Mucosa of descending colon (tissue), 3 donors: Measurements from ENCODE around the gene EMILIN3. TPM values are rescaled to one million over a fixed set of nuclear protein-coding genes. Genes with fewer than 3 reads are reported as not detected.

Experiments used
- ATAC-seq: fragments of 200-7000 bp; cut with Tn5 transposase; one replicate; pipeline ENCODE4 v1.9.1; 2020; ENCODE audit warnings: mild to moderate bottlenecking, moderate library complexity
- DNase-seq, 3 donors: peaks; one replicate each; pipeline ENCODE4 v3.0.0-alpha.2; 2020
- H3K36me3 ChIP-seq: fragments of 200-600 bp; one replicate; pipeline ENCODE4 v1.8.0; 2021; ENCODE audit warnings: low read depth, mild to moderate bottlenecking
- H3K4me1 ChIP-seq: fragments of 200-600 bp; one replicate; pipeline ENCODE4 v1.8.0; 2021; ENCODE audit warnings: low read depth, mild to moderate bottlenecking
- H3K4me3 ChIP-seq: fragments of 200-600 bp; one replicate; pipeline ENCODE4 v1.8.0; 2021; ENCODE audit warnings: mild to moderate bottlenecking
- H3K9me3 ChIP-seq: fragments of 200-600 bp; one replicate; pipeline ENCODE4 v1.8.0; 2021; ENCODE audit warnings: mild to moderate bottlenecking
- CTCF ChIP-seq: fragments of 200-600 bp; IDR thresholded peaks from one replicate; pipeline ENCODE4 v1.8.0; 2022; ENCODE audit warnings: antibody characterized with exemption, mild to moderate bottlenecking
- intact Hi-C, 2 donors: fragments of 100-400 bp; cut with DNase I in 1 of 2; cut with micrococcal nuclease in 1 of 2; formaldehyde crosslinking; loops; one replicate each; pipeline versions ENCODE4 v1.11.0 to v1.11.1; 2022; cut with DNase I, micrococcal nuclease
- total RNA-seq, 3 donors: library from RNA; stranded (reverse); fragmentation: NEBNext Ultra II Directional in 2 of 3; extraction: Animal tissue kit (Norgen Biotek cat#: 25700) in 2 of 3; gene quantifications; one replicate each; pipeline versions ENCODE4 v1.2.1 to v1.2.4, GENCODE V29; 2021 to 2023
- donor health status: DM: no; HTN: no; CAD: no; lungs with moderate emphysema.
- donor health status: DM: no; HTN: no; CAD: no.
- donor health status: DM: no; HTN: yes; CAD: no.

EMILIN3 gene
- total RNA-seq, 3 donors from 2014 or later, result 0.23 to 4.0 TPM; not detected in 1

- no peak for TF ChIP-seq CTCF
- Histone ChIP-seq H3K36me3 (no peaks in the 10 kb centered on the region), H3K4me1 (no peaks in the 10 kb centered on the region), H3K4me3 (no peak overlapping the region), H3K9me3 (no peaks in the 10 kb centered on the region)
- intact Hi-C loops, result no loop called here
- peak in 1 of 3 donors; percentile 25 for DNase-seq
- no peak for ATAC-seq
These were observed 14.1 kb upstream of the EMILIN3 start for GRCh38 chr20:41380551-41381193.

GRCh38 chr20:41379551-41379950, 12.9 kb upstream of the EMILIN3 start:
- intact Hi-C loops, result no loop called here
- Histone ChIP-seq H3K36me3 (no peaks in the 10 kb centered on the region), H3K4me1 (no peaks in the 10 kb centered on the region), H3K4me3 (no peak overlapping the region), H3K9me3 (no peaks in the 10 kb centered on the region)
- ATAC-seq (no peak), DNase-seq (no peak)
- no peak for TF ChIP-seq CTCF

- Histone ChIP-seq H3K36me3 (no peaks in the 10 kb centered on the region), H3K9me3 (no peaks in the 10 kb centered on the region), H3K4me1 (no peaks in the 10 kb centered on the region), H3K4me3 (no peak overlapping the region)
- peak in 1 of 3 donors; percentile 2 for DNase-seq
- intact Hi-C loops, result no loop called here
- ATAC-seq, result no peak
- no peak for TF ChIP-seq CTCF
These were observed 10.7 kb upstream of the EMILIN3 start for GRCh38 chr20:41377275-41377674.

- DNase-seq (no peak), ATAC-seq (no peak)
- TF ChIP-seq CTCF, result no peak
- H3K9me3 ChIP-seq, result no peaks in the 10 kb centered on the region
- no peak overlapping the region for H3K4me3 ChIP-seq
- no peaks in the 10 kb centered on the region for H3K4me1 ChIP-seq
- H3K36me3 ChIP-seq, result no peaks in the 10 kb centered on the region
- intact Hi-C loops, result no loop called here
These were observed 9.7 kb upstream of the EMILIN3 start for GRCh38 chr20:41376349-41376748.

- peak in 1 of 3 donors; percentile 12 for DNase-seq
- no peak overlapping the region for H3K4me3 ChIP-seq
- TF ChIP-seq CTCF, result no peak
- H3K9me3 ChIP-seq, result no peaks in the 10 kb centered on the region
- H3K4me1 ChIP-seq, result no peaks in the 10 kb centered on the region
- H3K36me3 ChIP-seq, result no peaks in the 10 kb centered on the region
- no peak for ATAC-seq
- intact Hi-C loops, result no loop called here
These were observed 9.2 kb upstream of the EMILIN3 start for GRCh38 chr20:41375846-41376245.
